Measurements from ENCODE around the gene BOLA3. TPM values are rescaled to one million over a fixed set of nuclear protein-coding genes. Genes with fewer than 3 reads are reported as not detected.

Gene BOLA3
- total and polyA plus RNA-seq, 2 donors (not counting 1 experiment from before 2014, with no cell fraction given): 6.5 to 8.5 TPM

- ATAC-seq (ENCODE audit: low read depth): no peak
- Histone ChIP-seq H3K9ac (ENCODE audit: low read length) (no peak overlapping the region), H3K36me3 (replicated peaks in 1 of 2; ENCODE audit: control extremely low read depth in 1 of 2, control insufficient read depth in 1 of 2, extremely low read depth in 1 of 2, insufficient read depth in 2 of 2, low read length in 1 of 2) (peaks cover 0 to 35% of the 10 kb centered on the region in 2 experiments), H3K4me1 (ENCODE audit: control insufficient read depth in 2 of 2, insufficient read depth in 2 of 2, low read length in 2 of 2) (peaks cover 16 to 20% of the 10 kb centered on the region in 2 donors), H3K79me2 (ENCODE audit: control insufficient read depth, insufficient read depth, low read length) (peaks cover 12% of the 10 kb centered on the region), H3K9me3 (ENCODE audit: control extremely low read depth in 1 of 3, control insufficient read depth in 2 of 3, insufficient read depth in 1 of 3, low read length in 2 of 3) (peaks cover 0 to 3% (median 0%) of the 10 kb centered on the region in 3 donors), H3K4me3 (ENCODE audit: control extremely low read depth in 1 of 5, extremely low read depth in 1 of 5, insufficient read depth in 1 of 5, low read depth in 2 of 5, low read length in 4 of 5) (no peak overlapping the region), H4K20me1 (ENCODE audit: control insufficient read depth, insufficient read depth, low read length, poor library complexity, severe bottlenecking) (no peaks in the 10 kb centered on the region), H2AFZ (ENCODE audit: insufficient read depth, low read depth, low read length, poor library complexity, severe bottlenecking) (no peak overlapping the region), H3K27ac (ENCODE audit: low read length in 2 of 2) (no peak overlapping the region), H3K27me3 (replicated peaks in 1 of 4; ENCODE audit: control extremely low read depth in 1 of 4, control insufficient read depth in 3 of 4, insufficient read depth in 4 of 4, low read length in 3 of 4) (no peaks in the 10 kb centered on the region), H3K4me2 (replicated peaks; ENCODE audit: low read depth, low read length, poor library complexity, severe bottlenecking) (no peak overlapping the region)
- no peak overlapping the region for H3K4me3 Mint-ChIP-seq
- WGBS (ENCODE audit: insufficient coverage): 85% methylated on average over 3 of the region's 5 CpGs
- POLR2A ChIA-PET: interaction anchor here (0.5 to 2.1 kb wide), 3 partner anchors 20 to 239 kb away, joined by 5 to 12 read pairs (median 10); partner anchors contain the start of gene MOB1A
- no peaks in the 10 kb centered on the region for H3K27me3 Mint-ChIP-seq
- CTCF ChIA-PET: interaction anchor here (0.9 to 6.8 kb wide), 6 partner anchors 30 to 326 kb away, joined by 3 to 63 read pairs (median 6); partner anchors contain the start of genes MOB1A and STAMBP
- no peaks in the 10 kb centered on the region for H3K9me3 Mint-ChIP-seq (ENCODE audit: insufficient read depth)
- peak overlapping the region; percentile 32 for H3K27ac Mint-ChIP-seq
- peaks cover 16% of the 10 kb centered on the region for H3K4me1 Mint-ChIP-seq
- intact Hi-C loops (cut with micrococcal nuclease): loop anchor here (2.0 kb wide), 1 partner anchor 30 kb away; the partner anchor contains the start of gene MOB1A
- no peak for DNase-seq
- TF ChIP-seq, protein P1, sequence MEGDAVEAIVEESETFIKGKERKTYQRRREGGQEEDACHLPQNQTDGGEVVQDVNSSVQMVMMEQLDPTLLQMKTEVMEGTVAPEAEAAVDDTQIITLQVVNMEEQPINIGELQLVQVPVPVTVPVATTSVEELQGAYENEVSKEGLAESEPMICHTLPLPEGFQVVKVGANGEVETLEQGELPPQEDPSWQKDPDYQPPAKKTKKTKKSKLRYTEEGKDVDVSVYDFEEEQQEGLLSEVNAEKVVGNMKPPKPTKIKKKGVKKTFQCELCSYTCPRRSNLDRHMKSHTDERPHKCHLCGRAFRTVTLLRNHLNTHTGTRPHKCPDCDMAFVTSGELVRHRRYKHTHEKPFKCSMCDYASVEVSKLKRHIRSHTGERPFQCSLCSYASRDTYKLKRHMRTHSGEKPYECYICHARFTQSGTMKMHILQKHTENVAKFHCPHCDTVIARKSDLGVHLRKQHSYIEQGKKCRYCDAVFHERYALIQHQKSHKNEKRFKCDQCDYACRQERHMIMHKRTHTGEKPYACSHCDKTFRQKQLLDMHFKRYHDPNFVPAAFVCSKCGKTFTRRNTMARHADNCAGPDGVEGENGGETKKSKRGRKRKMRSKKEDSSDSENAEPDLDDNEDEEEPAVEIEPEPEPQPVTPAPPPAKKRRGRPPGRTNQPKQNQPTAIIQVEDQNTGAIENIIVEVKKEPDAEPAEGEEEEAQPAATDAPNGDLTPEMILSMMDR (IDR thresholded peaks at IDR 0.05): no peak
- TF ChIP-seq EZH2 (IDR thresholded peaks at IDR 0.05; ENCODE audit: borderline replicate concordance, insufficient read depth, low read depth, low read length, poor library complexity, severe bottlenecking): no peak
Observed at GRCh38 chr2:74149247-74149525, 1.5 kb upstream of the BOLA3 start.

- Histone ChIP-seq H3K36me3 (replicated peaks in 1 of 2; ENCODE audit: control extremely low read depth in 1 of 2, control insufficient read depth in 1 of 2, extremely low read depth in 1 of 2, insufficient read depth in 2 of 2, low read length in 1 of 2) (peaks cover 0 to 30% of the 10 kb centered on the region in 2 experiments), H3K4me2 (replicated peaks; ENCODE audit: low read depth, low read length, poor library complexity, severe bottlenecking) (peak overlapping the region; percentile 99), H3K9ac (ENCODE audit: low read length) (peak overlapping the region; percentile 89), H3K9me3 (ENCODE audit: control extremely low read depth in 1 of 3, control insufficient read depth in 2 of 3, insufficient read depth in 1 of 3, low read length in 2 of 3) (peaks cover 0 to 3% (median 0%) of the 10 kb centered on the region in 3 donors), H3K79me2 (ENCODE audit: control insufficient read depth, insufficient read depth, low read length) (peaks cover 13% of the 10 kb centered on the region), H4K20me1 (ENCODE audit: control insufficient read depth, insufficient read depth, low read length, poor library complexity, severe bottlenecking) (no peaks in the 10 kb centered on the region), H3K4me1 (ENCODE audit: control insufficient read depth in 2 of 2, insufficient read depth in 2 of 2, low read length in 2 of 2) (peaks cover 16 to 20% of the 10 kb centered on the region in 2 donors), H2AFZ (ENCODE audit: insufficient read depth, low read depth, low read length, poor library complexity, severe bottlenecking) (peak overlapping the region; percentile 98), H3K4me3 (ENCODE audit: control extremely low read depth in 1 of 5, extremely low read depth in 1 of 5, insufficient read depth in 1 of 5, low read depth in 2 of 5, low read length in 4 of 5) (peak overlapping the region; percentile 48 to 92 (median 67)), H3K27me3 (replicated peaks in 1 of 4; ENCODE audit: control extremely low read depth in 1 of 4, control insufficient read depth in 3 of 4, insufficient read depth in 4 of 4, low read length in 3 of 4) (no peaks in the 10 kb centered on the region), H3K27ac (ENCODE audit: low read length in 2 of 2) (peak overlapping the region in 1 of 2 donors; percentile 47)
- H3K4me1 Mint-ChIP-seq: peaks cover 16% of the 10 kb centered on the region
- TF ChIP-seq, protein P1 (IDR thresholded peaks at IDR 0.05): no peak
- no peak for TF ChIP-seq EZH2 (IDR thresholded peaks at IDR 0.05; ENCODE audit: borderline replicate concordance, insufficient read depth, low read depth, low read length, poor library complexity, severe bottlenecking)
- ATAC-seq (ENCODE audit: low read depth) (no peak), DNase-seq (no peak)
- H3K4me3 Mint-ChIP-seq: no peak overlapping the region
- intact Hi-C loops (cut with micrococcal nuclease): loop anchor here (1.0 to 2.0 kb wide), 3 partner anchors 30 to 164 kb away; partner anchors contain the start of genes MOB1A and TET3
- ChIA-PET CTCF (interaction anchor here (0.6 to 6.8 kb wide), 17 partner anchors 15 to 326 kb away, joined by 3 to 63 read pairs (median 5); partner anchors contain the start of genes MOB1A and STAMBP), POLR2A (interaction anchor here (0.5 to 2.1 kb wide), 5 partner anchors 10 to 239 kb away, joined by 3 to 12 read pairs (median 5); partner anchors contain the start of genes MOB1A and MTHFD2)
- WGBS (ENCODE audit: insufficient coverage): 33% methylated on average over 8 of the region's 16 CpGs
- no peaks in the 10 kb centered on the region for H3K9me3 Mint-ChIP-seq (ENCODE audit: insufficient read depth)
- H3K27ac Mint-ChIP-seq: no peak overlapping the region
- H3K27me3 Mint-ChIP-seq: no peaks in the 10 kb centered on the region
Observed at GRCh38 chr2:74148457-74149246, 940 bp upstream of the BOLA3 start.
